ENCODE results near the gene INSR.

GRCh38 chr19:7260161-7260560 is 34.1 kb downstream of the INSR start:
- TF ChIP-seq, protein P1, sequence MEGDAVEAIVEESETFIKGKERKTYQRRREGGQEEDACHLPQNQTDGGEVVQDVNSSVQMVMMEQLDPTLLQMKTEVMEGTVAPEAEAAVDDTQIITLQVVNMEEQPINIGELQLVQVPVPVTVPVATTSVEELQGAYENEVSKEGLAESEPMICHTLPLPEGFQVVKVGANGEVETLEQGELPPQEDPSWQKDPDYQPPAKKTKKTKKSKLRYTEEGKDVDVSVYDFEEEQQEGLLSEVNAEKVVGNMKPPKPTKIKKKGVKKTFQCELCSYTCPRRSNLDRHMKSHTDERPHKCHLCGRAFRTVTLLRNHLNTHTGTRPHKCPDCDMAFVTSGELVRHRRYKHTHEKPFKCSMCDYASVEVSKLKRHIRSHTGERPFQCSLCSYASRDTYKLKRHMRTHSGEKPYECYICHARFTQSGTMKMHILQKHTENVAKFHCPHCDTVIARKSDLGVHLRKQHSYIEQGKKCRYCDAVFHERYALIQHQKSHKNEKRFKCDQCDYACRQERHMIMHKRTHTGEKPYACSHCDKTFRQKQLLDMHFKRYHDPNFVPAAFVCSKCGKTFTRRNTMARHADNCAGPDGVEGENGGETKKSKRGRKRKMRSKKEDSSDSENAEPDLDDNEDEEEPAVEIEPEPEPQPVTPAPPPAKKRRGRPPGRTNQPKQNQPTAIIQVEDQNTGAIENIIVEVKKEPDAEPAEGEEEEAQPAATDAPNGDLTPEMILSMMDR (IDR thresholded peaks at IDR 0.05) = no peak
- no peak for TF ChIP-seq POLR2A (IDR thresholded peaks at IDR 0.05)
